GM21529 (cell line): ENCODE data around the gene WDFY4.

Source experiments
- ATAC-seq: cut with Tn5 transposase; IDR thresholded peaks from one replicate; pipeline ENCODE4 v1.9.1; 2021; ENCODE audit not compliant: unreplicated experiment

WDFY4 gene

GRCh38 chr10:48957361-48958151 lies 272.9 kb downstream of the WDFY4 start:
- no peak for ATAC-seq

DNA sequence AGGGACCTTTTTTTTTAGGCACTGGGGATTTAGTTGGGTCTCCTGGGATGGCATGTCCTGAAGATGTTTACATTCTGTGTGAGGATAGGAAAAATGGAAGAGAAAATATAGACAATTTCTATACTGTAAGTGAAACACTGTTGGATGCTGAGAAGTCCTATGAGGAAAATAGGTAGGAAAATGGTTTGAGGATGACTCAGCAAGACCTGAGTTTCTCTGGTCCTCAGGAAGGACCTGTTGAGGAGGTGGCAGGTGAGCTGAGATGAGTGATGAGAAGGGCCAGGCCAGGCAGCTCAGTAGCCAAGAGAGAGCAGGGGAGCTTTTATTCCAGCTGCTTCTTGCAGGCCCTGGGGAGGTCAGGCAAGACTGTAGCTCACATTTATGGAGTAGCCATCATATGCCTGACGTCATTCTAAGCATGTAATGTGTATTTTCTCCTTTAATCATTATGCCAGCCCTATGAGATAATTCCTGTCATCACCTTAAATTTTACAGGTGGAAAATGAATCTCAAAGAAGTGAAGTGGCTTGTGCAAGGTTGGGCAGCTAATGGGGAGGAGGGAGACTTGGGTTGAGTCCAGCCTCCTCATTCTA lies 274.0 kb downstream of the WDFY4 start:
- ATAC-seq, result no peak

GRCh38 chr10:48964038-48964437 lies 279.4 kb downstream of the WDFY4 start:
- ATAC-seq, result no peak

DNA sequence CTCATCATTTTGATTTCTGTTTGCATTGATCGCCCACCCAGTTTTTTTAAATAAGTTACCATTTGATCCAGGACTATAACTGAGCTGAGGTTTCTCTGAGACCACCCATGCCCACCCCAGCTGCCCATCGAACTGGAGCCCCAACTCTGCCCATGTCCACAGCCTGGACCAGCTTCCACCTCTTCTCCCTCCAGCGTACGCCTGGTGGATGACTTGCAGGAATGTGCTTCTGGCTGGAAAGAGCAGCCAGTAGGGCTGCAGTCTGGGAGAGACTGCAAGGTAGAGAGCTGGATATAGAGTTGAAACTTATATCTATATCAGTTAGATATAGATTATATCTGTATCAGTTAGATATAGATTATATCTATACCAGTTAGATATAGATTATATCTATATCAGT lies 280.8 kb downstream of the WDFY4 start:
- no peak for ATAC-seq

GRCh38 chr10:48968036-48968435 lies 283.4 kb downstream of the WDFY4 start:
- ATAC-seq, result no peak

GRCh38 chr10:48970046-48970445 lies 285.4 kb downstream of the WDFY4 start:
- no peak for ATAC-seq

GRCh38 chr10:48970654-48971053 lies 286.0 kb downstream of the WDFY4 start:
- no peak for ATAC-seq

DNA sequence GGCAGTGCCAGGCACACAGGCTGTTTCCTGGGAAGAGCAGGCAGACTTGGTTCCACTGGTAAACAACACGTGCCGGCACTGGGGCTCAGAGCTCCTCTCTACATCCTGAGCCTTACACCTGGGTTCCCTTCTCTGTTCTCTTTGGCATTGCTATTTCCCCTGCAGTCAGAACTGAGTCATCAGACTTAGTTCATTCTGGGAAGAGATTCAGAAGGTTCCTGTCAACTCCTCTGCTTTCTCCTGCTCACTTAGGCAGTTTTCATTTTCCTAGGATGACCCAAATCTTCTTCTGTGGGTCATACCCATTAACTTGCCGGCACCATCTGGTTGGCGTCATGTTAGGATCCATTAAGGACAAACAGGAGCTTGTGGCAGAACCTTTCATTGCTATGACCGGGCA lies 288.4 kb downstream of the WDFY4 start:
- no peak for ATAC-seq

GRCh38 chr10:48974510-48975156 lies 290.0 kb downstream of the WDFY4 start:
- no peak for ATAC-seq

GRCh38 chr10:48976196-48976595 lies 291.5 kb downstream of the WDFY4 start:
- no peak for ATAC-seq

DNA sequence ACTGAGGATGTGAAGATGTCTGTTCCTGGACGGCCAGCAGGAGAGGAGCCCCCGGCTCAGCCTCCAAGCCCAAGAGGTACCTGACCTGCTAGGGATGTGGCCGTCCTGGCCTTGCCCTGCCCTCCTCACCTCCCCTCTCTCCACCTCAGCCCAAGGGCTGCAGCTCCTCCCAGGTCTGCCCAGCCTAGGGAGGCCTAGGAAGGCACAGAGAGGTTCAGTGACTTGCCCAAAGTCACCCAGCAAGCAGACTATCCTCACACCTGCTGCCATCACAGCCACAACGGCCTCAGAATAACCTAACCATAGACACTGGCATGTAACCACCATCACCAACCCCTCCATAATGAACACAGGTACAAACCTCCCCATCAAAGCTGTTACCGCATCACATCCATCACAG lies 293.6 kb downstream of the WDFY4 start:
- no peak for ATAC-seq

GRCh38 chr10:48981310-48981907 lies 296.7 kb downstream of the WDFY4 start:
- ATAC-seq, result no peak

GRCh38 chr10:48982584-48982983 lies 297.9 kb downstream of the WDFY4 start:
- no peak for ATAC-seq

GRCh38 chr10:48983648-48984351 lies 299.1 kb downstream of the WDFY4 start:
- ATAC-seq, result no peak

DNA sequence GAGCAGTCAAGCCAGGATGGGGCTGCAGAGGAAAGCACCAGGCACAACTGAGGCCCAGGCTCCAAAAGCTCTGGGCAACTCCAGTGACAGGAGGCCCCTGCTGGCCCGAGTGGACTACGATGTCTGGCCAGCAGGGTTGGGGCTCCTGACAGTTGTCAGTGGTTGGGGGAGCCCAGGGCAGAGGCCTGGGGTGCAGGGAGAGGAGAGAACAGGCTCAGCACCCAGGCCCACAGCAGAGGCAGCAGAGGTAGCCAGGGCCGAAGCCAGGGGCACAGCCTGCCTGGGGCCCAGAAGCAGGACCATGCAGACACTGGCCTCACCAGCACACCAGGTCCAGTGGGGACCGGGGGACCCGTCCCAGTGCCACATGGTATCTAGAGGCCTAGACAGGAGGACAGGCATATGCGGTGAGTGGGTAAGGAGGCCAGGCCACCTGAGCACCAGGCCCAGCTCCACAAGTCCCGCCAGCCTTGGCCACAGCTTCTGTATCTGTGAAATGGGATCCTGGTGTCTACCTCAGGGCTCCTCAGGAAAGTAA lies 301.0 kb downstream of the WDFY4 start:
- no peak for ATAC-seq

DNA sequence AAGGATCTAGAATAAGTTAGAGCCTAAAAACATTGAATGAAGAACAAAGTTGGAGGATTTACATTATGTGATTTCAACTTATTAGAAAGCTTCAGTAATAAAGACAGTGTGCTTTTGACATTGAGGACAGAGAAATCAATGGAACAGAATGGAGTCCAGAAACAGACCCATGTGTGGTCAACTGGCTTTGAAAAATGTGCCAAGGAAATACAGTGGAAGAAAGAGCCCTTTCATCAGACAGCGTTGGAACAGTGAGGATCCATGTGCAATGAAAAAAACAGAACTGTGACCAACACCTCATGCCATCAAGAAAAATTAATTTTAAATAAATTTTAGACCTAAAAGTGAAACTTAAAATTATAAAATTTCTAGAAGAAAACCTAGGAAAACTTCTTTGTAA lies 305.6 kb downstream of the WDFY4 start:
- no peak for ATAC-seq

- no peak for ATAC-seq
These were observed 309.0 kb downstream of the WDFY4 start for GRCh38 chr10:48993627-48994026.

DNA sequence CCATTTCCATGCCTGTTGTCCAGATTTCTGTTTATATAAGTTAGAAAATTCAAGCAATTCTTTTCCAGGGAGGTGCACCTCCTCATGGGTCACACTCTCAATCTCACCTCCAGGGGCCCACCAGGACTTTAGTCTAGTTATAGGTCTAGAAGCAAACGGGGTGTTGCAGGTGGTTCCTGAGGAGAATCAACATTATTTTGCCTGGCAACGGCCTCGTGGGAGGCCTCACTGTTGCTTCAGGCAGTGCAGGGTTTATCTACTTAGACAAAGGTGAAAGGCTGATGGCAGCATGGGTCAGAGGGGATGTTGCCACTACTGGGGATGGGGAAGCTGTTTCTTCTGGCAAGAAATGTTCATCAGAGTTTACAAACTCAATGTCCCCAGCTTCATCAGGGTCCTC lies 311.7 kb downstream of the WDFY4 start:
- no peak for ATAC-seq

DNA sequence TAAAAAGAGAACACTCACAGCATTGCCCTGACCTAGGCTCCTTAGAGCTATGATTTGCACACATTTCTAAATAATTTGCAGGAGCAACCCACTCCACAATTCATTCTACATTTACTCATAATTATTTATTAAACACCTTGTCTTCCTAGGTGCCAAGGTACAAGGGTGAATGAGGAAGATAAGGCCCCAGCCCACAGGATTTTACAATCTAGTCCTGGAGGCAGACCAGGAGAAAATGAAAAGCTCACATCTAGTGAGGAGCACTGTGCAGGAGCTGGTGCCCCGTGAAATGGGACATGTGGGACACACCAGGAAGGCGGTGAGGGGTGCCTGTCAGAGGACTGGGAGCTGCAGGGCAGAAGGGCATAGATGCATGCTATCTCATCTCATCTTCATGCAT lies 314.7 kb downstream of the WDFY4 start:
- no peak for ATAC-seq

DNA sequence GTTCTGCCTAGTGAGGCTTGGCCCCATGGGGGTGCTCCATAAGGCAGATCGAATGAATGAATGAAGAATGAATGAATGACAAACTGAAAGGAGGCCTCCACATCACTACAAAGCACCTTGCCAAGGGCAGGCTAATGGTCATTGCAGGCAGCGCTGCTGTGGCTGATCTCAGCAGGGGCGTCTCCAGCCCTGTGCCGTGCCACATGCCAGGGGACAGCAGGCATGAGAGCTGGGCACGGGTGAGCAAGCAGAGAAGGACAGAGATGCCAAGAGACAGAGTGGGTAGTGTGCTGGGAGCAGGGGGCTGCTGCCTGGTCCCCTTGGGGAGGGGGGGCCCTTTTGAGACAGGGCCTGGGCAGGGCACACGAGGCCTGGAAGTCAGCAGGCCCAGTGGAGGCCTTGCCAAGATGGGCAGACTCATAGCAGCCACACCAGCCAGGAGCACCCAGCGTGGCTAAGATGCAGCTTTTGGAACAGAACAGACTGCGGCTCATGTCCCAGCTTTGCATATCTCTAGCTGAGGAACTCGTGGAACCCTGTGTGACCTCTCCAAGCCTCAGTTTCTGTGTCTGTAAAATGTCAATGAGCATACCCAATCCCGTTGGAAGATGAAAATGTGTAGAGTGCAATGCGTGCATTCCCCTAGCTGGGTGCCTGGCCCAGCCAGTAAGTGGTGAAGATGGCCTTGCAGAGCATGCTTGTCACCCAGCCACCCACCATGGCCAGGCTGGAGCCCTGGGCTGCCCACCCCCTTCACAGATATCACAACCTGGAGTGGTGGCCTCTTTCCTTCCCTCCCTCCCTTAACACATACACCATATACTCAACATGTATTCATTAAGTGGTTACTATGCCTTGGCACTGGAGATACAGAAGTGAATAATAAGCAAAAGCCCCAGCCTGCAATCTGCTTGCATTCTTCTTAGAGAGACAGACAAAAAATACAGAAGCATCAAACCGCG lies 316.0 kb downstream of the WDFY4 start:
- ATAC-seq, result no peak
